Measurements from ENCODE around the gene HTR2C. TPM values are rescaled to one million over a fixed set of nuclear protein-coding genes. Genes with fewer than 3 reads are reported as not detected.

Gene HTR2C
- total and polyA plus RNA-seq, 2 donors (not counting 1 experiment from before 2014, with no cell fraction given): not detected

GRCh38 chrX:114798907-114799306 is 215.0 kb downstream of the HTR2C start:
- H3K9me3 Mint-ChIP-seq (ENCODE audit: insufficient read depth): no peaks in the 10 kb centered on the region
- intact Hi-C loops (cut with micrococcal nuclease): no loop called here
- no peak overlapping the region for H3K4me3 ChIP-seq (ENCODE audit: control extremely low read depth in 1 of 5, extremely low read depth in 1 of 5, insufficient read depth in 1 of 5, low read depth in 2 of 5, low read length in 4 of 5)
- no peaks in the 10 kb centered on the region for H3K4me1 Mint-ChIP-seq
- no peaks in the 10 kb centered on the region for H4K20me1 ChIP-seq (ENCODE audit: control insufficient read depth, insufficient read depth, low read length, poor library complexity, severe bottlenecking)
- no CpG with 5 or more reads among the region's 2 CpGs for WGBS (ENCODE audit: insufficient coverage)
- ChIA-PET POLR2A (no interaction called here), CTCF (no interaction called here)
- H3K27ac Mint-ChIP-seq: no peak overlapping the region
- no peaks in the 10 kb centered on the region for H3K9me3 ChIP-seq (ENCODE audit: control extremely low read depth in 1 of 3, control insufficient read depth in 2 of 3, insufficient read depth in 1 of 3, low read length in 2 of 3)
- DNase-seq (no peak), ATAC-seq (ENCODE audit: low read depth) (no peak)
- no peaks in the 10 kb centered on the region for H3K27me3 Mint-ChIP-seq
- H2AFZ ChIP-seq (ENCODE audit: insufficient read depth, low read depth, low read length, poor library complexity, severe bottlenecking): no peak overlapping the region
- no peaks in the 10 kb centered on the region for H3K79me2 ChIP-seq (ENCODE audit: control insufficient read depth, insufficient read depth, low read length)
- no peak for TF ChIP-seq EZH2 (IDR thresholded peaks at IDR 0.05; ENCODE audit: borderline replicate concordance, insufficient read depth, low read depth, low read length, poor library complexity, severe bottlenecking)
- no peak for TF ChIP-seq CTCF (IDR thresholded peaks at IDR 0.05)
- H3K27me3 ChIP-seq (replicated peaks in 1 of 4; ENCODE audit: control extremely low read depth in 1 of 4, control insufficient read depth in 3 of 4, insufficient read depth in 4 of 4, low read length in 3 of 4): no peaks in the 10 kb centered on the region
- H3K9ac ChIP-seq (ENCODE audit: low read length): no peak overlapping the region
- no peaks in the 10 kb centered on the region for H3K4me1 ChIP-seq (ENCODE audit: control insufficient read depth in 2 of 2, insufficient read depth in 2 of 2, low read length in 2 of 2)
- no peak overlapping the region for H3K4me2 ChIP-seq (replicated peaks; ENCODE audit: low read depth, low read length, poor library complexity, severe bottlenecking)
- H3K36me3 ChIP-seq (replicated peaks in 1 of 2; ENCODE audit: control extremely low read depth in 1 of 2, control insufficient read depth in 1 of 2, extremely low read depth in 1 of 2, insufficient read depth in 2 of 2, low read length in 1 of 2): no peaks in the 10 kb centered on the region
- no peak overlapping the region for H3K4me3 Mint-ChIP-seq
- H3K27ac ChIP-seq (ENCODE audit: low read length in 2 of 2): no peak overlapping the region

GRCh38 chrX:114800719-114801118 is 216.8 kb downstream of the HTR2C start:
- no peak overlapping the region for H3K4me2 ChIP-seq (replicated peaks; ENCODE audit: low read depth, low read length, poor library complexity, severe bottlenecking)
- H3K27me3 ChIP-seq (replicated peaks in 1 of 4; ENCODE audit: control extremely low read depth in 1 of 4, control insufficient read depth in 3 of 4, insufficient read depth in 4 of 4, low read length in 3 of 4): no peaks in the 10 kb centered on the region
- H4K20me1 ChIP-seq (ENCODE audit: control insufficient read depth, insufficient read depth, low read length, poor library complexity, severe bottlenecking): no peaks in the 10 kb centered on the region
- Mint-ChIP-seq H3K9me3 (ENCODE audit: insufficient read depth) (no peaks in the 10 kb centered on the region), H3K4me1 (no peaks in the 10 kb centered on the region), H3K4me3 (no peak overlapping the region), H3K27me3 (no peaks in the 10 kb centered on the region), H3K27ac (no peak overlapping the region)
- H3K9ac ChIP-seq (ENCODE audit: low read length): no peak overlapping the region
- intact Hi-C loops (cut with micrococcal nuclease): no loop called here
- POLR2A ChIA-PET: no interaction called here
- no CpG with 5 or more reads among the region's 4 CpGs for WGBS (ENCODE audit: insufficient coverage)
- no peak overlapping the region for H2AFZ ChIP-seq (ENCODE audit: insufficient read depth, low read depth, low read length, poor library complexity, severe bottlenecking)
- TF ChIP-seq EZH2 (IDR thresholded peaks at IDR 0.05; ENCODE audit: borderline replicate concordance, insufficient read depth, low read depth, low read length, poor library complexity, severe bottlenecking): no peak
- no peak for TF ChIP-seq CTCF (IDR thresholded peaks at IDR 0.05)
- H3K27ac ChIP-seq (ENCODE audit: low read length in 2 of 2): no peak overlapping the region
- no peaks in the 10 kb centered on the region for H3K4me1 ChIP-seq (ENCODE audit: control insufficient read depth in 2 of 2, insufficient read depth in 2 of 2, low read length in 2 of 2)
- no peaks in the 10 kb centered on the region for H3K36me3 ChIP-seq (replicated peaks in 1 of 2; ENCODE audit: control extremely low read depth in 1 of 2, control insufficient read depth in 1 of 2, extremely low read depth in 1 of 2, insufficient read depth in 2 of 2, low read length in 1 of 2)
- no peaks in the 10 kb centered on the region for H3K79me2 ChIP-seq (ENCODE audit: control insufficient read depth, insufficient read depth, low read length)
- DNase-seq (no peak), ATAC-seq (ENCODE audit: low read depth) (no peak)
- no peaks in the 10 kb centered on the region for H3K9me3 ChIP-seq (ENCODE audit: control extremely low read depth in 1 of 3, control insufficient read depth in 2 of 3, insufficient read depth in 1 of 3, low read length in 2 of 3)
- CTCF ChIA-PET: no interaction called here
- no peak overlapping the region for H3K4me3 ChIP-seq (ENCODE audit: control extremely low read depth in 1 of 5, extremely low read depth in 1 of 5, insufficient read depth in 1 of 5, low read depth in 2 of 5, low read length in 4 of 5)
